Sigmoid colon (tissue), 7 donors: ENCODE results near the gene LRRIQ4. TPM values are rescaled to one million over a fixed set of nuclear protein-coding genes. Genes with fewer than 3 reads are reported as not detected.

Experiments
- DNase-seq: peaks from one replicate; pipeline ENCODE4 v3.0.0-alpha.2; 2019
- H3K27ac ChIP-seq, 4 donors: fragments of 200-600 bp; sonication (generic); one replicate each; pipeline ENCODE4 v1.5.1; 2016 to 2019; ENCODE audit warnings: mild to moderate bottlenecking in 1 of 4
- H3K27me3 ChIP-seq, 3 donors: fragments of 200-600 bp; sonication (generic); one replicate each; pipeline ENCODE4 v1.5.1; 2019; ENCODE audit warnings: mild to moderate bottlenecking in 1 of 3
- H3K36me3 ChIP-seq, 4 donors: fragments of 200-600 bp; sonication (generic); one replicate each; pipeline ENCODE4 v1.5.1; 2016 to 2019
- H3K4me1 ChIP-seq, 4 donors: fragments of 200-600 bp; sonication (generic); one replicate each; pipeline ENCODE4 v1.5.1; 2017 to 2019
- H3K4me3 ChIP-seq, 4 donors: fragments of 200-600 bp; sonication (generic); one replicate each; pipeline ENCODE4 v1.5.1; 2017 to 2019; ENCODE audit warnings: mild to moderate bottlenecking in 2 of 4, moderate library complexity in 1 of 4
- H3K9me3 ChIP-seq, 4 donors: fragments of 200-600 bp in 3 of 4; sonication (generic) in 3 of 4; one replicate each; pipeline versions ENCODE4 v1.5.1 to v1.6.1; 2013 to 2019
- EP300 ChIP-seq, 4 donors: sonication (generic); formaldehyde crosslinking; IDR thresholded peaks; one replicate each; pipeline ENCODE4 v1.6.1; 2017; ENCODE audit warnings: antibody characterized with exemption in 4 of 4
- POLR2A ChIP-seq, 2 donors: fragments of 450-650 bp; IDR thresholded peaks; one replicate each; pipeline ENCODE4 v1.6.1; 2016; ENCODE audit warnings: antibody characterized with exemption in 2 of 2, mild to moderate bottlenecking in 2 of 2, moderate library complexity in 2 of 2
- POLR2AphosphoS5 ChIP-seq, 4 donors: sonication (generic); formaldehyde crosslinking; IDR thresholded peaks; one replicate each; pipeline ENCODE4 v1.6.1; 2017; ENCODE audit warnings: antibody characterized with exemption in 4 of 4
- WGBS, 2 donors: extraction: QIAGEN DNeasy Blood & Tissue Kit; methylation state at CpG; one replicate each; pipeline ENCODE4 v1.1.7; 2013; 5-methylcytosine and 5-hydroxymethylcytosine counted together
- intact Hi-C: fragments of 100-400 bp; cut with DNase I; formaldehyde crosslinking; loops from one replicate; pipeline ENCODE4 v1.15.1; 2023
- polyA plus RNA-seq, 3 donors: library from polyadenylated mRNA; stranded (reverse); fragments of 200-250 nt; gene quantifications; one replicate each; pipeline ENCODE4 v1.2.3, GENCODE V29; 2013
- total RNA-seq, 4 donors: library from RNA; depleted of rRNA; stranded (reverse); fragments of >200 nt; gene quantifications; one replicate each; pipeline ENCODE4 v1.1.0, GENCODE V29; 2016
- TF ChIP-seq, protein P1 (sequence below), 4 experiments: fragments of 450-650 bp in 3 of 4; fragments of 200-600 bp in 1 of 4; IDR thresholded peaks; one replicate each; pipeline ENCODE4 v1.5.1; 2016 to 2019; ENCODE audit warnings: antibody characterized with exemption in 4 of 4, mild to moderate bottlenecking in 3 of 4, moderate library complexity in 2 of 4
- donor health status: healthy with polysubstance abuse.
- donor health status: Bipolar disorder and iron deficiency.
- donor health status: healthy.

The LRRIQ4 gene
- total and polyA plus RNA-seq, 7 donors, result not detected

- WGBS, 2 donors, result 86 to 94% methylated on average over 8 of the region's 8 CpGs
- no peak overlapping the region for H3K4me3 ChIP-seq
- TF ChIP-seq POLR2A (IDR thresholded peaks at IDR 0.05) (no peak), EP300 (IDR thresholded peaks at IDR 0.05) (no peak), POLR2AphosphoS5 (IDR thresholded peaks at IDR 0.05) (no peak)
- TF ChIP-seq, protein P1, sequence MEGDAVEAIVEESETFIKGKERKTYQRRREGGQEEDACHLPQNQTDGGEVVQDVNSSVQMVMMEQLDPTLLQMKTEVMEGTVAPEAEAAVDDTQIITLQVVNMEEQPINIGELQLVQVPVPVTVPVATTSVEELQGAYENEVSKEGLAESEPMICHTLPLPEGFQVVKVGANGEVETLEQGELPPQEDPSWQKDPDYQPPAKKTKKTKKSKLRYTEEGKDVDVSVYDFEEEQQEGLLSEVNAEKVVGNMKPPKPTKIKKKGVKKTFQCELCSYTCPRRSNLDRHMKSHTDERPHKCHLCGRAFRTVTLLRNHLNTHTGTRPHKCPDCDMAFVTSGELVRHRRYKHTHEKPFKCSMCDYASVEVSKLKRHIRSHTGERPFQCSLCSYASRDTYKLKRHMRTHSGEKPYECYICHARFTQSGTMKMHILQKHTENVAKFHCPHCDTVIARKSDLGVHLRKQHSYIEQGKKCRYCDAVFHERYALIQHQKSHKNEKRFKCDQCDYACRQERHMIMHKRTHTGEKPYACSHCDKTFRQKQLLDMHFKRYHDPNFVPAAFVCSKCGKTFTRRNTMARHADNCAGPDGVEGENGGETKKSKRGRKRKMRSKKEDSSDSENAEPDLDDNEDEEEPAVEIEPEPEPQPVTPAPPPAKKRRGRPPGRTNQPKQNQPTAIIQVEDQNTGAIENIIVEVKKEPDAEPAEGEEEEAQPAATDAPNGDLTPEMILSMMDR (IDR thresholded peaks at IDR 0.05), result no peak
- no peaks in the 10 kb centered on the region for H3K27me3 ChIP-seq
- H3K9me3 ChIP-seq, result no peaks in the 10 kb centered on the region
- no peaks in the 10 kb centered on the region for H3K36me3 ChIP-seq
- DNase-seq, result no peak
- intact Hi-C loops, result no loop called here
- H3K4me1 ChIP-seq, result no peaks in the 10 kb centered on the region
- H3K27ac ChIP-seq, result no peak overlapping the region
Observed at GRCh38 chr3:169879013-169879557, 66.4 kb downstream of the LRRIQ4 start.

- 78 to 83% methylated on average over 3 of the region's 3 CpGs for WGBS, 2 donors
- TF ChIP-seq, protein P1 (IDR thresholded peaks at IDR 0.05), result no peak
- no peak for TF ChIP-seq EP300 (IDR thresholded peaks at IDR 0.05)
Observed at GRCh38 chr3:169879845-169880575, 67.3 kb downstream of the LRRIQ4 start.

DNA sequence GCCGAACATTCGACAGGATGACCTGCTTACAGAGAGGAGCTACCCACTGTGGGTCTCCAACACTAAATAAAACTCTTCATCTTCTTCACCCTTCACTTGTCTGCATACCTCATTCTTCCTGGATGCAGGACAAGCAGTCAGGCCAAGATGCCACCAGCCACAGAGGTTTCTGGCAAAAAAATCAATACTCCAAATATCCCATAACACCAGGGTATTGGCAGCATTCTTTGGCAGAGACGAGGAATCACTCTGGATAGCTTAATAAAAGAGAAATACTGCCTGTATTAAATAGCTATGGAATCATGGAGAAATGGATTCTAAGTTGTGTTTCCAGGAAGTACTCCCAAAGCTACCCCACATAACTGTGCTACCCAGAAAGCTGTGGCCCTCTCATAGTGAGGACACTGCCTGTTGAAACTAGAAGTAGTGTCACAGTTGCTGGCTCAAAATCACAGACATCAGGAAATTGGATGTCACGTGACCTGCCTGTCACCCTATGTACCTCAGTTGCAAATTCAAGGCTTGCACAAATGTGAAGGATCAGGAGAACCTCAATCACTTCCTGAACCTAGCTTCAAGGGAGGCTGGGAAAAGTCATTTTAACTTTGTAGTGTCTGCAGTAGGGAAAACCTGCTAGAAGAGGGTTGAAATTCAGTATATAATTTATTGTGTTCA is 68.0 kb downstream of the LRRIQ4 start:
- WGBS, 2 donors, result 85 to 92% methylated on average over 4 of the region's 4 CpGs
- Histone ChIP-seq H3K4me3 (no peak overlapping the region), H3K9me3 (no peaks in the 10 kb centered on the region), H3K27ac (no peak overlapping the region), H3K4me1 (no peaks in the 10 kb centered on the region), H3K36me3 (no peaks in the 10 kb centered on the region), H3K27me3 (no peaks in the 10 kb centered on the region)
- no peak for TF ChIP-seq POLR2A (IDR thresholded peaks at IDR 0.05)
- intact Hi-C loops, result no loop called here
- DNase-seq, result no peak

More at GRCh38 chr3:169879845-169880575, 67.3 kb downstream of the LRRIQ4 start:
- Histone ChIP-seq H3K27me3 (no peaks in the 10 kb centered on the region), H3K4me1 (no peaks in the 10 kb centered on the region), H3K27ac (no peak overlapping the region), H3K4me3 (no peak overlapping the region), H3K36me3 (no peaks in the 10 kb centered on the region), H3K9me3 (no peaks in the 10 kb centered on the region)
- intact Hi-C loops, result no loop called here
- no peak for DNase-seq

- H3K4me1 ChIP-seq, result peaks cover 0 to 11% (median 10%) of the 10 kb centered on the region in 4 donors
- TF ChIP-seq POLR2AphosphoS5 (IDR thresholded peaks at IDR 0.05) (peak in 1 of 4 donors; percentile 19), EP300 (IDR thresholded peaks at IDR 0.05) (no peak), POLR2A (IDR thresholded peaks at IDR 0.05) (no peak)
- TF ChIP-seq, protein P1 (IDR thresholded peaks at IDR 0.05), result no peak
- H3K36me3 ChIP-seq, result no peaks in the 10 kb centered on the region
- WGBS, 2 donors, result 30 to 62% methylated on average over 5 of the region's 5 CpGs
- H3K4me3 ChIP-seq, result no peak overlapping the region
- DNase-seq, result peak; percentile 83
- no peaks in the 10 kb centered on the region for H3K9me3 ChIP-seq
- no peaks in the 10 kb centered on the region for H3K27me3 ChIP-seq
- H3K27ac ChIP-seq, result peak overlapping the region in 2 of 4 donors; percentile 8 to 28
- intact Hi-C loops, result no loop called here
Observed at GRCh38 chr3:169886671-169887070, 74.0 kb downstream of the LRRIQ4 start.

Other genes with a start within 250 kb of the LRRIQ4 start
- 10 to 100 TPM in 1 of 4 donors, 1 to 10 TPM in 3; 3.0 to 17.7 (median 4.6) TPM for gene MECOM, start 149.2 kb upstream of the LRRIQ4 start, total RNA-seq
- 10 to 100 TPM; 12.0 to 23.2 (median 15.3) TPM for gene MECOM, start 149.2 kb upstream of the LRRIQ4 start, polyA plus RNA-seq
- 100 to 1,000 TPM in 3 of 4 donors, 10 to 100 TPM in 1; 65.3 to 220 (median 125) TPM for gene TERC, start 47.8 kb upstream of the LRRIQ4 start, total RNA-seq
- under 1 TPM in 1 of 3 donors, not detected in 2; 0.44 TPM for gene TERC, start 47.8 kb upstream of the LRRIQ4 start, polyA plus RNA-seq
- 1 to 10 TPM in 3 of 4 donors, under 1 TPM in 1; 0.99 to 4.4 (median 1.4) TPM for gene ACTRT3, start 43.3 kb upstream of the LRRIQ4 start, total RNA-seq
- gene ACTRT3, start 43.3 kb upstream of the LRRIQ4 start, polyA plus RNA-seq, result 1 to 10 TPM in 2 of 3 donors, under 1 TPM in 1; 0.69 to 1.4 (median 1.2) TPM
- gene MYNN, start 39.5 kb upstream of the LRRIQ4 start, total RNA-seq, result 10 to 100 TPM; 15.5 to 24.4 (median 21.2) TPM
- gene MYNN, start 39.5 kb upstream of the LRRIQ4 start, polyA plus RNA-seq, result 1 to 10 TPM; 7.6 to 9.9 (median 9.6) TPM
- 1 to 10 TPM; 1.1 to 3.9 (median 2.3) TPM for gene LRRC34, start within 50 bp of the LRRIQ4 start, total RNA-seq
- gene LRRC34, start within 50 bp of the LRRIQ4 start, polyA plus RNA-seq, result 1 to 10 TPM in 1 of 3 donors, under 1 TPM in 1, not detected in 1; 0.60 to 1.1 TPM
- under 1 TPM in 1 of 4 donors, not detected in 3; 0.36 TPM for gene LRRC31, start 57.1 kb downstream of the LRRIQ4 start, total RNA-seq
- gene LRRC31, start 57.1 kb downstream of the LRRIQ4 start, polyA plus RNA-seq, result 10 to 100 TPM in 2 of 3 donors, 1 to 10 TPM in 1; 7.8 to 81.1 (median 54.7) TPM
- not detected for gene SAMD7, start 98.7 kb downstream of the LRRIQ4 start, total RNA-seq
- gene SAMD7, start 98.7 kb downstream of the LRRIQ4 start, polyA plus RNA-seq, result not detected
- 10 to 100 TPM; 77.7 to 82.6 (median 79.8) TPM for gene SEC62, start 153.9 kb downstream of the LRRIQ4 start, total RNA-seq
- gene SEC62, start 153.9 kb downstream of the LRRIQ4 start, polyA plus RNA-seq, result 10 to 100 TPM; 15.0 to 36.8 (median 27.6) TPM
- 1 to 10 TPM in 2 of 4 donors, under 1 TPM in 1, not detected in 1; 0.16 to 2.3 (median 1.1) TPM for gene GPR160, start 225.1 kb downstream of the LRRIQ4 start, total RNA-seq
- gene GPR160, start 225.1 kb downstream of the LRRIQ4 start, polyA plus RNA-seq, result 10 to 100 TPM; 27.6 to 93.7 (median 70.7) TPM